22Rv1 (cell line): ENCODE results near the gene RPUSD3.

Source experiments
- CTCF ChIP-seq: fragments of 450-650 bp; IDR thresholded peaks from 2 replicates; pipeline ENCODE4 v1.5.1; 2017; ENCODE audit warnings: mild to moderate bottlenecking
- ZFX ChIP-seq: fragments of 450-650 bp; IDR thresholded peaks from 2 replicates; pipeline ENCODE4 v1.6.1; 2017; ENCODE audit warnings: antibody characterized with exemption, borderline replicate concordance

- TF ChIP-seq CTCF (no peak), ZFX (no peak)
Measured at GRCh38 chr3:9883706-9884554, 40.1 kb upstream of the RPUSD3 start.
